ENCODE measurements around the gene ZBTB16. TPM values are rescaled to one million over a fixed set of nuclear protein-coding genes. Genes with fewer than 3 reads are reported as not detected.

ZBTB16 gene
- total RNA-seq, 3 donors from 2014 or later (not counting 1 experiment from before 2014, with no cell fraction given), result 104 to 224 (median 156) TPM

DNA sequence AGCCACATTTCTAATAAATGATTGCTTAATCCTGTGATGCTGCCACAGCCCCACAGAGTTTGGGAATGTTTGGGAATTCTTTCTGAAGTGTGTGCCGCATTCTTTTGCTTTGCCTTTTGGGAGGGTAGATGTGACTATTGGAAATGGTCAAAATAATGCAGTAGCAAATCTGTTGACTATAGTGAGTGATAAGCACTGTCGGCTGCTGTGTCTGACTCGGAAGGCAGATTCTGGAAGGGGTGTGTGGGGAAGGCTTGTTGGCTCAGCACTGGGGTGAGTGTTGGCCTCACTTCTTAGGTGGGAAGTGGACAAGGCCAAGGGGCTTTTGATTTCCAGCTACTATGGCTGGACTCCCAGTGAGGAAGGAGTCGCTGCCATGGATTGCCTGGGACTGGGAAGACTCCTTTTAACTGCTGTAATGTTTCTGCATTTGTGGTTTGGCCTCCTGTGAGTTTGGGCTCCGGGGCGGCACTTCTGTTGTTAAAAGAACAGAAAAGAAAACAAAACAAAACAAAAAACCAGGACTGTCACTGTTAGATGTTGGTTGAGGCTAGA, 20.1 kb downstream of the ZBTB16 start:
- Mint-ChIP-seq H3K4me3 (peak overlapping the region; percentile 95), H3K27me3 (ENCODE audit: low read depth in 2 of 2) (no peaks in the 10 kb centered on the region), H3K4me1 (peaks cover 94% of the 10 kb centered on the region in 2 donors), H3K36me3 (no peaks in the 10 kb centered on the region), H3K27ac (peak overlapping the region; percentile 89 to 100), H3K9me3 (no peaks in the 10 kb centered on the region)
- no peaks in the 10 kb centered on the region for H3K27me3 ChIP-seq (ENCODE audit: control insufficient read depth, insufficient read depth, low read length)
- TF ChIP-seq, protein P1, sequence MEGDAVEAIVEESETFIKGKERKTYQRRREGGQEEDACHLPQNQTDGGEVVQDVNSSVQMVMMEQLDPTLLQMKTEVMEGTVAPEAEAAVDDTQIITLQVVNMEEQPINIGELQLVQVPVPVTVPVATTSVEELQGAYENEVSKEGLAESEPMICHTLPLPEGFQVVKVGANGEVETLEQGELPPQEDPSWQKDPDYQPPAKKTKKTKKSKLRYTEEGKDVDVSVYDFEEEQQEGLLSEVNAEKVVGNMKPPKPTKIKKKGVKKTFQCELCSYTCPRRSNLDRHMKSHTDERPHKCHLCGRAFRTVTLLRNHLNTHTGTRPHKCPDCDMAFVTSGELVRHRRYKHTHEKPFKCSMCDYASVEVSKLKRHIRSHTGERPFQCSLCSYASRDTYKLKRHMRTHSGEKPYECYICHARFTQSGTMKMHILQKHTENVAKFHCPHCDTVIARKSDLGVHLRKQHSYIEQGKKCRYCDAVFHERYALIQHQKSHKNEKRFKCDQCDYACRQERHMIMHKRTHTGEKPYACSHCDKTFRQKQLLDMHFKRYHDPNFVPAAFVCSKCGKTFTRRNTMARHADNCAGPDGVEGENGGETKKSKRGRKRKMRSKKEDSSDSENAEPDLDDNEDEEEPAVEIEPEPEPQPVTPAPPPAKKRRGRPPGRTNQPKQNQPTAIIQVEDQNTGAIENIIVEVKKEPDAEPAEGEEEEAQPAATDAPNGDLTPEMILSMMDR (IDR thresholded peaks at IDR 0.05), result no peak
- DNase-seq (no peak), ATAC-seq (no peak)
- no peaks in the 10 kb centered on the region for H3K36me3 ChIP-seq (ENCODE audit: control insufficient read depth, insufficient read depth, low read length)
- 68% methylated on average over 6 of the region's 6 CpGs for WGBS (ENCODE audit: insufficient coverage)
- no peak overlapping the region for H3K4me3 ChIP-seq (ENCODE audit: low read length)
- H3K9me3 ChIP-seq (ENCODE audit: control insufficient read depth, insufficient read depth, low read length), result no peaks in the 10 kb centered on the region
- intact Hi-C loops (cut with micrococcal nuclease), result loop anchor here (5.0 kb wide), 1 partner anchor 53 kb away; no protein-coding TSS in a partner anchor
- peak overlapping the region; percentile 73 for H3K27ac ChIP-seq (ENCODE audit: low read length)
- H3K4me1 ChIP-seq (ENCODE audit: control insufficient read depth, insufficient read depth, low read length), result peaks cover 99% of the 10 kb centered on the region

DNA sequence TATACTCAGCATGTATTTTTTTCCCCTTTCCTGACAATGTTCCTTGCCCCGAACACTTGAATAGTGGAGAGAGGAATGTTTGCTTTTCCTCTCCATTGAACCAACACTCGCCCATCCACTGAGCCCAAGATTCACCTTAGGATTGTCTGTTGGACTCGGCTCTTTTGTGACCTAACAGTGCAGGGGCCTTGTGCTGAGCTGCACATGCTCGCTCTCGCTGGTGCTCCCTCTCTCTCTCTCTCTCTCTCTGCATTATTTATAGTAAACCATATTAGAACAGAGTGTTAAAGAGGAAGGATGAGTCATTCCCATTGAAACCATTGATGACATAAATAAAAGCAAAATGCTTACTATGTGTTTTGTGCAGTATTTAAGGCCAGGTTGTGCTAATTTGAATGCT, 20.7 kb downstream of the ZBTB16 start:
- DNase-seq (peak in 1 of 2 donors; percentile 57), ATAC-seq (peak; percentile 51 to 80 (median 60))
- Mint-ChIP-seq H3K36me3 (no peaks in the 10 kb centered on the region), H3K9me3 (no peaks in the 10 kb centered on the region), H3K27me3 (ENCODE audit: low read depth in 2 of 2) (no peaks in the 10 kb centered on the region), H3K4me1 (peaks cover 94% of the 10 kb centered on the region in 2 donors), H3K4me3 (peak overlapping the region; percentile 95), H3K27ac (peak overlapping the region; percentile 89 to 100)
- TF ChIP-seq, protein P1 (IDR thresholded peaks at IDR 0.05), result no peak
- H3K27me3 ChIP-seq (ENCODE audit: control insufficient read depth, insufficient read depth, low read length), result no peaks in the 10 kb centered on the region
- H3K4me3 ChIP-seq (ENCODE audit: low read length), result no peak overlapping the region
- H3K9me3 ChIP-seq (ENCODE audit: control insufficient read depth, insufficient read depth, low read length), result no peaks in the 10 kb centered on the region
- intact Hi-C loops (cut with micrococcal nuclease), result loop anchor here (5.0 kb wide), 1 partner anchor 52 kb away; no protein-coding TSS in a partner anchor
- 50% methylated on average over 2 of the region's 5 CpGs for WGBS (ENCODE audit: insufficient coverage)
- no peaks in the 10 kb centered on the region for H3K36me3 ChIP-seq (ENCODE audit: control insufficient read depth, insufficient read depth, low read length)
- H3K27ac ChIP-seq (ENCODE audit: low read length), result peak overlapping the region; percentile 73
- peaks cover 99% of the 10 kb centered on the region for H3K4me1 ChIP-seq (ENCODE audit: control insufficient read depth, insufficient read depth, low read length)

DNA sequence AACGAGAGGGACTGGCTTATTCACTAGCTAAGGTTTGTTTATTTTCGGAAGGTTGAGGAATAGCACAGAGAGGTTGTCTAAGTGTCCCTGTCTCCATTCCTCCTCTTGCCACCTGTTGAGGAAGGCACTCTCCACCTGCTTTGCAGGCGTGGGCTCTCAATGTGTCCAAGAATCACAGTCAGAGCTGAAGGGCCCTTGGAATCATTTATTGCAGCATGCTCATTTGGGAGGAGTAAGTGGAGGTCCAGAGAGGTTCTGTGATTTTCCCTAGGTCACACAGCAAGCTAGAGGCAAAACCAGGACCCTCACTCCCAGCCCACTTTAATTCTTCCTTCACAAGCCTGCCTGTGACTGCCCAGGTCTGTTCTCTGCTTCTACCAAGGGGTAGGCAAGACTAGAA, 21.3 kb downstream of the ZBTB16 start:
- H3K36me3 Mint-ChIP-seq, result no peaks in the 10 kb centered on the region
- H3K9me3 ChIP-seq (ENCODE audit: control insufficient read depth, insufficient read depth, low read length), result no peaks in the 10 kb centered on the region
- no peak overlapping the region for H3K4me3 ChIP-seq (ENCODE audit: low read length)
- intact Hi-C loops (cut with micrococcal nuclease), result loop anchor here (5.0 kb wide), 1 partner anchor 52 kb away; no protein-coding TSS in a partner anchor
- no peaks in the 10 kb centered on the region for H3K27me3 Mint-ChIP-seq (ENCODE audit: low read depth in 2 of 2)
- no peak for ATAC-seq
- H3K9me3 Mint-ChIP-seq, result no peaks in the 10 kb centered on the region
- peak overlapping the region; percentile 73 for H3K27ac ChIP-seq (ENCODE audit: low read length)
- H3K27me3 ChIP-seq (ENCODE audit: control insufficient read depth, insufficient read depth, low read length), result no peaks in the 10 kb centered on the region
- TF ChIP-seq, protein P1 (IDR thresholded peaks at IDR 0.05), result no peak
- H3K4me1 ChIP-seq (ENCODE audit: control insufficient read depth, insufficient read depth, low read length), result peaks cover 97% of the 10 kb centered on the region
- H3K36me3 ChIP-seq (ENCODE audit: control insufficient read depth, insufficient read depth, low read length), result no peaks in the 10 kb centered on the region
- WGBS (ENCODE audit: insufficient coverage), result 82% methylated on average over 3 of the region's 3 CpGs
- H3K27ac Mint-ChIP-seq, result peak overlapping the region; percentile 89 to 100
- peaks cover 96 to 97% of the 10 kb centered on the region in 2 donors for H3K4me1 Mint-ChIP-seq
- peak overlapping the region; percentile 95 for H3K4me3 Mint-ChIP-seq
- no peak for DNase-seq

Measured in natural killer cell (primary cell).